ENCODE data around the gene PRPSAP1.

The PRPSAP1 gene

DNA sequence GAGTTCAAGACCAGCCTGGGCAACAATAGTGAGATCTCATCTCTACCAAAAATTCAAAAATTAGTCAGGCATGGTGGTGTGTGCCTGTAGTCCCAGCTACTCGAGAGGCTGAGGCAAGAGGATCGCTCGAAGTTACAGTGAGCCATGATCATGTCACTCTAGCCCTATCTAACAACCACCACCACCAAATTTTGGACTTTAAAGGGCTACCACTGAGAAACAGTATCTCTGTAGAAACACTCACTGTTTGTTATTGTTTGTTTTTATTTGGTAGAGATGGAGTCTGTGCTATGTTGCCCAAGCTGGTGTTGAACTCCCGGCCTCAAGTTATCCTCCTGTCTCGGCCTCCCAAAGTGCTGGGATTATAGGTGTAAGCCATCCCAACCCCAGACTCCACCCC is 89.8 kb downstream of the PRPSAP1 start:
- no peak for DNase-seq

DNA sequence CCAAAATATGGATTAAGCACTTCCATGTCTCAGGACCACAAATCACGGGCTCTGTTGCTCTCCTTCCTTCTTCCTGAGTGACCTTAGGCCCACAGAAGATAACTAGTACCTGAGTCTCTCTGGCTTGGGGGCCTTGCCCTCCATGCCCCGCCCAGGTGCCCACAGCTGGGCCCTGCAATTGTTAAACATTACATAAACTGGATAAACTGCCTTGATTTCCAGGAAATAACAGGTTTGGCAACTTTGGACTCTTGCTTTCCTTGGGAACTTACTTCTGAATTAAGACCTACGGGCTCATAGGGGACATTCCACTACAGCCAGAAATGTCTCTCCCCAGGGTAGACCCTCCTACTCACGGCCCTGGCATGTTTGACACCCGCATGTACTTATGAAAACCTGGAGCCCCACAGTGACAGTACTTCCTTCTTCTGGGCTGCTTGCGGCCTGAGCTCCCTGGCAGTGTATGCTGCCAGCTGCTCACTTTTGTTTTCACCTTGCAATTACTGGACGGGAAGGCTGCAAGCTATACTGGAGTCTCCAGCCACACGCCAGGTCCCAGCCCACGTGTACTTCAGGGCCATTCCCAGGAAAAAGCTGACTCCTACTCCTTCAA is 90.9 kb downstream of the PRPSAP1 start:
- DNase-seq = no peak

DNA sequence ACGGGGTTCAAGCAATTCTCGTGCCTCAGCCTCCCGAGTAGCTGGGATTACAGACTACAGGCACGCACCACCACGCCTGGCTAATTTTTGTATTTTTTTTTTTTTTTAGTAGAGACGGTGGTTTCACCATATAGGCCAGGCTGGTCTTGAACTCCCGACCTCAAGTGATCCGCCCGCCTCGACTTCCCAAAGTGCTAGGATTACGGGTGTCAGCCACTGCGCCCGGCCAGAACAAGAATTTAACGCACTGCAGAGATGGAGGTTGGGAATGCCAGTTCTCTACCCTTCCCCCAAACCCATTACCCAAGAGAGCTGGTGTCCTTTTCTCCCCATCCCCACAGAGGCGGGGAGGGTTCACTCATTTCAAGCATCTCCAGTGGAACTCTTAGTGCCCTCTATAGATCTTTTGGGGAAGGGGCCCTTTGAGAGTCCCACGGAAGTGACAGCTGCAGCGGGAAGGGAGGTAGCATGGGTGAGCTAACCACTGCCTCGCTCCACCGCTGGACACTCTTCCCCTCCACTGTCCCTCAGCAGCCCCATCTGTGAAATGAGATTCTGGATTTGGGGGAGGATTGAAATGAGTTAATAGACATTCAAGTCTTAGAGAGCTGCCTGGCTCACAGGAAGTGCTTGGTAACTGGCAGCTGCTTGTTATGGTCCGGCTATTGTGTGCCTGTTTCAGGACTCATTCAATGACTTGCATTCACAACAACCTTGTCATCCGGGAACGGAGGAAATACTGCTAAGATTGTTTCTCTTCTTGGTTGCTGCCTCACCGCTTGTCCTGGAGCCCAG is 92.1 kb downstream of the PRPSAP1 start:
- DNase-seq = no peak

DNA sequence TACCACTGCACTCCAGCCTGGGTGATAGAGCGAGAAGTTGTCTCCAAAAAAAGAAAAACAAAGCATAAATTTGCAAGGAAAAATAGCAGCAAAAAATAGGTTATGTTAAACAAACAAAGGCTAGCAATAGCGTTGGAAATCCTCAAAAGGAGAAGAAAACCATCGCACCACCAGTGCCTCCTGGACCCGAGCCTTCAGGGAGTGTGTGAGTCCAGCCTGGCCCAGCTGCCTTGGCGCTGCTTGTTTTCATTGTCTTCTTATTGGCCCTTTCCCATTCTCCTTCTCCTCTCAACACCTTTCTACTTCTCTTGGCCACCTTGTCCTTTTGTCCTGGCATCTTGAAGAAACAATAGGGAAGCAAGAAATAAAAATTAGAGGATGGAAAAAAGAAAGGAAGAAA is 93.0 kb downstream of the PRPSAP1 start:
- DNase-seq = no peak

DNA sequence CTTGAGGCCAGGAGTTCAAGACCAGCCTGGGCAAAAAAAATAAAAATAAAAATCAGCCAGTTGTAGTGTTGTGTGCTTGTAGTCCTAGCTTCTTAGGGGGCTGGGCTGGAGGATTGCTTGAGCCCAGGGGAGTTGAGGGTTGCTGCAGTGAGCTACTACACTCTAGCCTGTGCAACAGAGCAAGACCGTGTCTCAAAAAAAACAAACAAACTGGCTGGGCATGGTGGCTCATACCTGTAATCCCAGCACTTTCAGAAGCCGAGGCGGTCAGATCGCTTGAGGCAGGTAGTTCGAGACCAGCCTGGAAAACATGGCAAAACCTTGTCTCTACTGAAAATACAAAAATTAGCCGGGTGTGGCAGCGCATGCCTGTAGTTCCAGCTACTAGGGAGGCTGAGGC is 93.5 kb downstream of the PRPSAP1 start:
- no peak for DNase-seq
